ENCODE results near the gene ITPR2.

DNA sequence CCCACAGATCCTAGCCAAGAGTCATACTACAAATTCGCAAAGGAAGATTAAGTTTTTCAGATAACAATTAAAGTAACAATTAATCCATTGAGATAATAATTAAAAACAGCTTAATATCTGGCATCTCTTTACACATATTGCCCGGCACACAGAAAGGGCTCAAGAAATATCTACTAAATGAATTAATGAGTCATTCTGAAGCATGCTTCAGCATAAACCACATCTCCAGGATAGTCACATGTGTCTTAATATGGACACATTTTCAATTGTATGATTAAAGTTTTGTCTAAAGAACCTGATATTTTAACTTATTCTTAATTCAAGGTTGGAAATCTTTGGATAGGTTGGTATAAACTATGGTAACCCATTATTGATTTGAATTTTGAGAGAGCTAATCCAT lies 9.6 kb downstream of the ITPR2 start:
- TF ChIP-seq, protein P1, sequence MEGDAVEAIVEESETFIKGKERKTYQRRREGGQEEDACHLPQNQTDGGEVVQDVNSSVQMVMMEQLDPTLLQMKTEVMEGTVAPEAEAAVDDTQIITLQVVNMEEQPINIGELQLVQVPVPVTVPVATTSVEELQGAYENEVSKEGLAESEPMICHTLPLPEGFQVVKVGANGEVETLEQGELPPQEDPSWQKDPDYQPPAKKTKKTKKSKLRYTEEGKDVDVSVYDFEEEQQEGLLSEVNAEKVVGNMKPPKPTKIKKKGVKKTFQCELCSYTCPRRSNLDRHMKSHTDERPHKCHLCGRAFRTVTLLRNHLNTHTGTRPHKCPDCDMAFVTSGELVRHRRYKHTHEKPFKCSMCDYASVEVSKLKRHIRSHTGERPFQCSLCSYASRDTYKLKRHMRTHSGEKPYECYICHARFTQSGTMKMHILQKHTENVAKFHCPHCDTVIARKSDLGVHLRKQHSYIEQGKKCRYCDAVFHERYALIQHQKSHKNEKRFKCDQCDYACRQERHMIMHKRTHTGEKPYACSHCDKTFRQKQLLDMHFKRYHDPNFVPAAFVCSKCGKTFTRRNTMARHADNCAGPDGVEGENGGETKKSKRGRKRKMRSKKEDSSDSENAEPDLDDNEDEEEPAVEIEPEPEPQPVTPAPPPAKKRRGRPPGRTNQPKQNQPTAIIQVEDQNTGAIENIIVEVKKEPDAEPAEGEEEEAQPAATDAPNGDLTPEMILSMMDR (conservative IDR thresholded peaks at IDR 0.05), result no peak
- TF ChIP-seq EZH2 (IDR thresholded peaks at IDR 0.05; ENCODE audit: low read depth), result no peak

Data from PC-9 (cell line).